HG03095 (cell line): ENCODE results near the gene NELFCD.
A peak's percentile ranks its signal among the peaks of the same experiment; 100 is the strongest.
"Not testable (repeated sequence)": the region's sequence is repeated elsewhere in the genome, so short reads cannot be mapped to it uniquely, and the experiment has no call there.

ENCODE experiments used
- ATAC-seq: cut with Tn5 transposase; IDR thresholded peaks from one replicate; pipeline ENCODE4 v1.9.1; 2021; ENCODE audit warnings: moderate library complexity; ENCODE audit not compliant: unreplicated experiment

NELFCD gene

GRCh38 chr20:58980711-58981627, at the start of gene NELFCD:
TSS of gene NELFCD (plus strand) at chr20:58981256. CDS start at chr20:58981310, 54 bp downstream.
- peak; percentile 70 for ATAC-seq

GRCh38 chr20:58932170-58932569, 48.9 kb upstream of the NELFCD start:
- no peak for ATAC-seq

GRCh38 chr20:58938078-58938477, 43.0 kb upstream of the NELFCD start:
- ATAC-seq, result no peak

GRCh38 chr20:58938541-58938940, 42.5 kb upstream of the NELFCD start:
- ATAC-seq, result no peak

GRCh38 chr20:58941471-58941870, 39.6 kb upstream of the NELFCD start:
- ATAC-seq, result no peak

- no peak for ATAC-seq
These were observed 38.5 kb upstream of the NELFCD start for GRCh38 chr20:58942549-58942948.

- no peak for ATAC-seq
These were observed 36.4 kb upstream of the NELFCD start for GRCh38 chr20:58944610-58945009.

- no peak for ATAC-seq
These were observed 35.0 kb upstream of the NELFCD start for GRCh38 chr20:58945965-58946631.

GRCh38 chr20:58947797-58948388, 33.2 kb upstream of the NELFCD start:
- ATAC-seq, result not testable (repeated sequence)

GRCh38 chr20:58950603-58951002, 30.5 kb upstream of the NELFCD start:
- no peak for ATAC-seq

- no peak for ATAC-seq
These were observed 28.0 kb upstream of the NELFCD start for GRCh38 chr20:58953050-58953449.

GRCh38 chr20:58956078-58956477, 25.0 kb upstream of the NELFCD start:
- ATAC-seq, result no peak

GRCh38 chr20:58959652-58960051, 21.4 kb upstream of the NELFCD start:
- ATAC-seq, result no peak

GRCh38 chr20:58963060-58963584, 17.9 kb upstream of the NELFCD start:
- ATAC-seq, result no peak

GRCh38 chr20:58963922-58964321, 17.1 kb upstream of the NELFCD start:
- ATAC-seq, result not testable (repeated sequence)

GRCh38 chr20:58965270-58966064, 15.6 kb upstream of the NELFCD start:
- ATAC-seq, result no peak

GRCh38 chr20:58967652-58968429, 13.2 kb upstream of the NELFCD start:
- ATAC-seq, result no peak

GRCh38 chr20:58969439-58969838, 11.6 kb upstream of the NELFCD start:
- no peak for ATAC-seq

- no peak for ATAC-seq
These were observed 10.9 kb upstream of the NELFCD start for GRCh38 chr20:58970146-58970545.

GRCh38 chr20:58971429-58971828, 9.6 kb upstream of the NELFCD start:
- ATAC-seq, result no peak
